Fibroblast of lung (primary cell): ENCODE results near the gene MCAT. TPM values are rescaled to one million over a fixed set of nuclear protein-coding genes. Genes with fewer than 3 reads are reported as not detected.
"Not testable (repeated sequence)": the region's sequence is repeated elsewhere in the genome, so short reads cannot be mapped to it uniquely, and the experiment has no call there.

Experiments used
- DNase-seq, 2 donors: peaks; one replicate each; pipeline versions ENCODE4 v3.0.0 to v3.0.0-alpha.2; 2010; ENCODE audit warnings: low read depth in 2 of 2
- H2AFZ ChIP-seq: 2 replicates; pipeline ENCODE4 v1.5.1; 2012; ENCODE audit warnings: low read length, control low read depth, inconsistent platforms
- H3K27ac ChIP-seq: 2 replicates; pipeline ENCODE4 v1.5.1; 2011; ENCODE audit warnings: low read length, control low read depth; ENCODE audit not compliant: insufficient read depth
- H3K27me3 ChIP-seq: 2 replicates; pipeline ENCODE4 v1.5.1; 2011; ENCODE audit warnings: mild to moderate bottlenecking, low read length; ENCODE audit not compliant: control insufficient read depth, insufficient read depth
- H3K36me3 ChIP-seq: 2 replicates; pipeline ENCODE4 v1.5.1; 2011; ENCODE audit warnings: low read length; ENCODE audit not compliant: control insufficient read depth, insufficient read depth
- H3K4me1 ChIP-seq: 2 replicates; pipeline ENCODE4 v1.5.1; 2011; ENCODE audit warnings: low read length; ENCODE audit not compliant: control insufficient read depth, insufficient read depth; ENCODE audit errors: extremely low read depth
- H3K4me2 ChIP-seq: 2 replicates; pipeline ENCODE4 v1.5.1; 2011; ENCODE audit warnings: low read length, control low read depth; ENCODE audit not compliant: insufficient read depth; ENCODE audit errors: extremely low read depth
- H3K4me3 ChIP-seq, 4 experiments: fragments of 200-600 bp in 1 of 4; sonication (generic) in 1 of 4; replicated peaks in 1 of 4; 2 replicates each; pipeline ENCODE4 v1.5.1; 2011 to 2016; ENCODE audit warnings: low read length in 4 of 4, low read depth in 3 of 4, mild to moderate bottlenecking in 3 of 4, control low read depth in 2 of 4, inconsistent platforms in 1 of 4, mixed read lengths in 1 of 4; ENCODE audit not compliant: insufficient read depth in 1 of 4; ENCODE audit errors: control extremely low read depth in 1 of 4
- H3K79me2 ChIP-seq: 2 replicates; pipeline ENCODE4 v1.5.1; 2012; ENCODE audit warnings: mild to moderate bottlenecking, low read length, inconsistent platforms; ENCODE audit not compliant: control insufficient read depth, insufficient read depth
- H3K9ac ChIP-seq: 2 replicates; pipeline ENCODE4 v1.5.1; 2011; ENCODE audit warnings: mild to moderate bottlenecking, low read length, control low read depth; ENCODE audit not compliant: insufficient read depth
- H3K9me3 ChIP-seq: 2 replicates; pipeline ENCODE4 v1.5.1; 2012; ENCODE audit warnings: low read depth, low read length; ENCODE audit not compliant: control insufficient read depth, insufficient read depth
- H4K20me1 ChIP-seq: 2 replicates; pipeline ENCODE4 v1.5.1; 2011; ENCODE audit warnings: low read length; ENCODE audit not compliant: control insufficient read depth, insufficient read depth; ENCODE audit errors: extremely low read depth
- CTCF ChIP-seq, 2 donors: IDR thresholded peaks in 1 of 2; conservative IDR thresholded peaks in 1 of 2; 1 replicate in 1 of 2; 2 replicates in 1 of 2; pipeline ENCODE4 v1.5.1; 2011 to 2012; ENCODE audit warnings: low read length in 2 of 2, control low read depth in 1 of 2, inconsistent platforms in 1 of 2, low read depth in 1 of 2, mild to moderate bottlenecking in 1 of 2
- EZH2 ChIP-seq: IDR thresholded peaks from 2 replicates; pipeline ENCODE4 v1.5.1; 2012; ENCODE audit warnings: low read length, control low read depth, mild to moderate bottlenecking; ENCODE audit errors: missing control alignments
- polyA plus RNA-seq, 2 donors: library from polyadenylated mRNA; depleted of rRNA in 1 of 2; stranded (reverse) in 1 of 2; unstranded in 1 of 2; fragments of >200 nt; gene quantifications; 2 replicates each; pipeline ENCODE4 v1.2.1, GENCODE V29; 2011 to 2012; ENCODE audit warnings: missing spikeins in 1 of 2
- total RNA-seq: library from RNA; depleted of rRNA; stranded (reverse); fragments of >200 nt; gene quantifications from 2 replicates; pipeline ENCODE4 v1.2.1, GENCODE V29; 2014

MCAT gene
- total and polyA plus RNA-seq, 2 donors (not counting 1 experiment from before 2014, with no cell fraction given): 8.4 to 9.3 TPM

GRCh38 chr22:43148581-43148980 lies 5.4 kb upstream of the MCAT start:
- H2AFZ ChIP-seq: no peak overlapping the region

DNA sequence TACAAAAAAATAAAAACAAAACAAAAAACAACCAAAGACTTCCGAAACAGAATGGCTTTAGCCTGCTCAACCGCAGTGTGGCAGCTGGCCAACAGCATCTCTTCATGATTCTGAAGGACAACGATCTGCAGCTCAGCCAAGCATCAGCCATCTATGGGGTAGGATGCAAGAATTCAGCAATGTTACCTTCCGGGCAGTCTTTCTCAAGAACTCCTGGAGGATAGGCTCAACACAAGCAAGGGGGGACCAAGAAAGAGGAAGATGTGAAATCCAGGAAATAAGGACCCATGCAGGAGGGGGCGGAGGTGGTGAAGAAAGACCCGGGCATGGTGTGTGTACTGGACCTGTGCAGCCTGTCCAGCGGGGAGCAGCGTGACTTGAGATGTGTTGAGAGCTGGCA lies 4.6 kb upstream of the MCAT start:
- Histone ChIP-seq H2AFZ (no peak overlapping the region), H3K27ac (no peak overlapping the region)
- DNase-seq: no peak

More at GRCh38 chr22:43148581-43148980, 5.4 kb upstream of the MCAT start:
- H3K9ac ChIP-seq: no peak overlapping the region
- no peaks in the 10 kb centered on the region for H3K9me3 ChIP-seq
- H3K4me3 ChIP-seq: no peak overlapping the region
- no peak for DNase-seq
- H3K36me3 ChIP-seq: no peaks in the 10 kb centered on the region
- H3K27me3 ChIP-seq: no peaks in the 10 kb centered on the region
- H3K27ac ChIP-seq: no peak overlapping the region
- H3K4me2 ChIP-seq: no peak overlapping the region
- no peaks in the 10 kb centered on the region for H4K20me1 ChIP-seq
- H3K79me2 ChIP-seq: peaks cover 11% of the 10 kb centered on the region
- no peaks in the 10 kb centered on the region for H3K4me1 ChIP-seq
- TF ChIP-seq CTCF (conservative IDR thresholded peaks at IDR 0.05 in 1 of 2, IDR thresholded peaks at IDR 0.05 in 1 of 2; ENCODE audit: low read depth in 1 of 2, low read length in 2 of 2) (no peak), EZH2 (no peak)

GRCh38 chr22:43146332-43146731 lies 3.1 kb upstream of the MCAT start:
- H3K4me2 ChIP-seq, H3K79me2 ChIP-seq, H3K4me1 ChIP-seq, H3K9me3 ChIP-seq, H3K9ac ChIP-seq, H3K36me3 ChIP-seq, DNase-seq, H4K20me1 ChIP-seq, H3K27me3 ChIP-seq, H3K27ac ChIP-seq, H2AFZ ChIP-seq, H3K4me3 ChIP-seq: not testable (repeated sequence)

More for the DNA sequence above, 4.6 kb upstream of the MCAT start:
- TF ChIP-seq CTCF (conservative IDR thresholded peaks at IDR 0.05 in 1 of 2, IDR thresholded peaks at IDR 0.05 in 1 of 2; ENCODE audit: low read depth in 1 of 2, low read length in 2 of 2) (no peak), EZH2 (no peak)
- Histone ChIP-seq H3K27me3 (no peaks in the 10 kb centered on the region), H3K79me2 (peaks cover 13% of the 10 kb centered on the region), H3K36me3 (no peaks in the 10 kb centered on the region), H3K4me1 (no peaks in the 10 kb centered on the region), H3K4me3 (no peak overlapping the region), H3K9ac (no peak overlapping the region), H4K20me1 (no peaks in the 10 kb centered on the region), H3K9me3 (no peaks in the 10 kb centered on the region), H3K4me2 (no peak overlapping the region)

DNA sequence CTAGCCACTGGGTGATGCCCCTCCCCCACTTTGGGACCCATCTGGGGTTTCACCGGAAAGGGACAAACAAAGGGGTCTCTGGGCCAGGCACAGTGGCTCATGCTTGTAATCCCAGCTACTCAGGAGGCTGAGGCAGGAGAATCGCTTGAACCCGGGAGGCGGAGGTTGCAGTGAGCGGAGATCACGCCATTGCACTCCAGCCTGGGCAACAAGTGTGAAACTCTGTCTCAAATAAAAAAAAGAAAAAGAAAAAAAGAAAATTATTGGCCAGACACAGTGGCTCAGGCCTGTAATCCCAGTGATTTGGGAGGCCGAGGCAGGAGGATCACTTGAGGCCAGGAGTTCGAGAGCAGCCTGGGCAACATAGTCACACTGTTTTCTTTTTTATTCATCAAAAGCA lies 2.2 kb upstream of the MCAT start:
- H3K36me3 ChIP-seq, H3K4me2 ChIP-seq, H3K27ac ChIP-seq, H3K9me3 ChIP-seq, H4K20me1 ChIP-seq, H2AFZ ChIP-seq, H3K27me3 ChIP-seq, H3K9ac ChIP-seq, H3K4me3 ChIP-seq, H3K4me1 ChIP-seq, H3K79me2 ChIP-seq, DNase-seq: not testable (repeated sequence)
